Esophagus squamous epithelium (tissue), 4 donors: ENCODE results near the gene MPC2.
"Not testable (repeated sequence)": the region's sequence is repeated elsewhere in the genome, so short reads cannot be mapped to it uniquely, and the experiment has no call there.

Source experiments
- CTCF ChIP-seq, 6 experiments: fragments of 450-650 bp in 4 of 6; fragments of 200-600 bp in 2 of 6; sonication (generic) in 2 of 6; IDR thresholded peaks; one replicate each; pipeline ENCODE4 v1.5.1; 2016 to 2019; ENCODE audit warnings: antibody characterized with exemption in 6 of 6, mild to moderate bottlenecking in 4 of 6, moderate library complexity in 4 of 6
- POLR2A ChIP-seq, 4 donors: fragments of 450-650 bp; IDR thresholded peaks; one replicate each; pipeline ENCODE4 v1.6.1; 2017; ENCODE audit warnings: antibody characterized with exemption in 4 of 4, mild to moderate bottlenecking in 4 of 4, moderate library complexity in 3 of 4

GRCh38 chr1:167887187-167887586 is 49.7 kb downstream of the MPC2 start:
- not testable (repeated sequence) for TF ChIP-seq CTCF, POLR2A (IDR thresholded peaks at IDR 0.05)
